GM18907 (cell line): Measurements from ENCODE around the gene CLSTN2.

Source experiments
- ATAC-seq: cut with Tn5 transposase; IDR thresholded peaks from one replicate; pipeline ENCODE4 v1.9.1; 2021; ENCODE audit warnings: mild to moderate bottlenecking, moderate library complexity; ENCODE audit not compliant: unreplicated experiment

CLSTN2 gene

DNA sequence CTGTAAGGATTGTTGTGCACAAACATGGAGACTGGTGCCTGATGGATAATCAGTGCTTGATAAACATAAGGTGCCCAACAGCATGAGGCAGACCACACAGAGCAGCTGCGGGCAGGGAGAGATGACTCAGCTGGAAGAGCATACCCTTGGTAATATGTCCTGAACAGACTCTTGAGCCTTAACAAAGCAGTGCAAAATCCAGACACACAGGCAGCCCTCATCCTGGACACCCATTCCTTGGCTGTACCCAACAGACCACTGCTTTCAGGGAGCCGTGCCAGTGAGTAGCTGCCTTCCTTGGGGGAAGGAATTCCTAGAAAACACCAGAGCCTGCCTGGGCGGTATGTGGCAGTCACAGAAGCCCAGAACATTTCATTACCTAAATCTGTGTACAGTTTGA lies 156.2 kb downstream of the CLSTN2 start:
- no peak for ATAC-seq

DNA sequence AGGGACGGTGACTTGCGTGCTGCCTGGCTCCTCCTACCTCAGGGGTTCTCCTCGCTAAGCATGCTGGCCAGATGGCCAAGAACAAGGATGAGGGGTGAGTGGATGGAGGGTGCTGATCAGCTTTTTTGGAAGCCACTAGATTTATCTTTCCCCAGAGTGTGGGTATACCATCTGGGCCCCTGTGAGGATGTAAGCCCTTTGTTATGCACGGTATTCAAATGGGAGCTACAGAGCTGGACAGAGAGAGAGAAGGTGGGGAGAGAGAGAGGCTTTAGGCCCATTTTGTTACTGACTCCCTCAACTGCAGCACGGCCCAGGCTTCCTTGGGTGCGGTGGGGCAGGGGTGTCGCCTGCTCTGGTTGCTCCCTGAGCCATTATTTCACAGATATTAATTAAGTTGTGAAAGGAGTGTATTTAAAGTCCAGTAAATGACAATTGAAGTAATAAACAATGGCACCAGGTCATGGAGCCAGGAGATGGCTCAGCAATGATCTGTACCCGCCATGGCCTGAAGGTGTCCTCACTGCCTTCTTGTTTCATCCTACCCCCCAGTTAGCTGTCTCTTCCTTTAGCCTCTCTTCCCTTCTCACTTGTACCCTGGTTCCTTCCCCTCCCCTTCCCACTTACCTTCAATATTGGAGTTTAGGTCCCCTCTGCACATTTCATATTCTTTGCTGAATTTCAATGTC lies 158.0 kb downstream of the CLSTN2 start:
- no peak for ATAC-seq

DNA sequence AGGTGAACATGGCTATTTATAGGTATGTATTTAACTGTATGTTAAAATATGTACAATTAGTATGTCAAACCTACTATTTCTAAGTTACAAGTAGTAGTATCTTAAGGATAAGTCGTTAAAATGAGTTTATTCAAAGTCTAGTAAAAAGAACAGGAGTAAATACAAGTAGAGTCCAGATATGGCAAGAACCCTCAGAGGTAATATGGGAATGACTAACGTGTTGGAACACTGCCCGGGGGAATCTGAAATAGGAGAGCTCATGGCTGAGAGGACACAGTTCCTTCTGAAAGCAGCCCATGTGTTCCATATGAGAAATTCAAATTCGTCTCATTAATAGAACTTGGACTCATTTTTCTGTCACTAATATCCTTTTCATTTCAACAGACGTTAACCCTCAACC lies 158.8 kb downstream of the CLSTN2 start:
- no peak for ATAC-seq

DNA sequence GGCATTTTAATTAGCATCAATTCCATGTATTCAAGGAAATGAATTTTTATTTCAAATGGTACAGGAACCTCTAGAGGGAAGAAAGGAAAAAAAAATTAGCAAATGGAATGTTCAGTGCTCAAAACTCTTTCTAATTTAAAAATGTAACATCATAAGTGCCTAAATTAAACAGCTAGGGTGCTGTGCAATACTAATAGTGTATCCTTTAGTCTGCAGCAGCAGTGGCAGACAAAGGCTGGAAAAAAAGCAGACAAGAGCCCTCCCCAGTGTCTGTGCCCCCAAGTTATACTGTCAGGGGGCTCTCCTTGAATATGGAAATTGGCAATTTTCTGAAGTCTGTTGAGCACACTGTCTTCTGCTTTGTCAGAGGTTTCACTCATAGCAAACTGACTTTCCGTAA lies 159.5 kb downstream of the CLSTN2 start:
- ATAC-seq, result no peak

DNA sequence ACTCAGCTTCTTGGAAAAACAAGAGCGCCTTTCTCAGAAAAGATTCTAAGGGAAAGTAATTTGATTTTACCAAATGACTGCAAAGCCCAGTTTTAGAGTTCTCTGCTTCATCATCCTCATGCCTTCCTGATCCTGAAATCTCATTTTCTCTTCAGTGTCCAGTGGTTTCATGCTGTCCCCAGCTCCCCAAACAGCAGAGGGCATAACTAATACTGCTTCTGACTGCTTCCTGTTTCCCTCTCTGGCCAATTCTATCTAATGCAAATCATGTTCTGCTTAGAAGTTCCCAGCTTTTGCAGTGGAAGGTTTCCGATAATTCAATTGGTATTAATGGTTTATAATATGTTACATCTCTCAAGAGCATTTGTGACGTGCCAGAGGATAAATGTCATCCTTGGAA lies 161.1 kb downstream of the CLSTN2 start:
- ATAC-seq, result no peak

DNA sequence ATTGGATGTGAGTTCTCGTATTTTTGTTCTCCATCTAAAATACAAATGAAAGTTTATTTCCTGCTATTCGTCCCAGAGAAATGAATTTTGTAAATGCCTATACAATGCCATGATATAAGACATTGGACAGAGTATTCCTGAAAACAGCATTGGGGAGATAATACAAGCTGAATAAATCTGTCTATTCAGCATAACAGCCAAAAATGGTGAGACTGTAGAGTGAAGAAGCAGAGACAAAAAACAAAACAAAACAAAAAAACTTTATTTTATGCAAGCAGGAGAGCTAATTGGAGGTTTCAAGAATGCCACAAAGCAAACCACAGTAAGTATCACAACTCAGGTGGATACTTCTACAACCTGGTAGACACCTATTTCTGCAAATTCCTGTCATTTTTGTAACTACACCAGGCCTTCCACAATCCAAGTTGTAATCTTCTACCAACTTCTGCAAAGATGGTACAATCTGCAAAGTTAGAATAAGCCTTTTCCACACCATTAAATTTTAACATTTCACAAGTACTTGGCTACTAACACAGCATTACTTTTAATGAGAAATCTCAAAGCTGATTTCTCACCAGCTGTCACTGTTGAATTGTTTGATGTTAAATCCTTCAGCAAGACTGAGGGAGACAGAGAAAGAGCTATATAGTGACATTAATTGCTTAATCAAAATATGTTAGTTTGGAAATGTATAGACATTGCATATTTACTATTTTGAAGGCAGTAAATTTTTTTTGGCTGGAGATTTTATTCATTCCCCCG lies 163.1 kb downstream of the CLSTN2 start:
- ATAC-seq, result no peak

DNA sequence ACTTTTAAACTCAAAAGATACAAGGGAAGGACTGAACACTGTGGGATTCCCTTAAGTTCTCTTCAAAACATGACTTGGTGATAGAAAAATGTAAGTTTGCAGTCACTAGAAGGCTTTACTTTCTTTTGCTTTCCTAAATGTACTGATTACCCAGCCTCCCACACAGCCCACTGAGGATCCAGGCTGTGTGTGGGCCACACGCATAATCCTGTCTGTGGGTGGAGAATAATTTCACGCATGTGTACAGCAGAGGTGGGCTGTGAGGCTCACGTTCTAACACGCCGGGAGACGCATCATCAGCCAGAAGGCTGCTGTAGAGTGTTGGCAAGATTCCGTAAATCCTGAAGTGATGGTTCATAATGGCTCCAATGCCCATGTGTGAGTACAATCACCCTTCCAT lies 165.5 kb downstream of the CLSTN2 start:
- no peak for ATAC-seq

DNA sequence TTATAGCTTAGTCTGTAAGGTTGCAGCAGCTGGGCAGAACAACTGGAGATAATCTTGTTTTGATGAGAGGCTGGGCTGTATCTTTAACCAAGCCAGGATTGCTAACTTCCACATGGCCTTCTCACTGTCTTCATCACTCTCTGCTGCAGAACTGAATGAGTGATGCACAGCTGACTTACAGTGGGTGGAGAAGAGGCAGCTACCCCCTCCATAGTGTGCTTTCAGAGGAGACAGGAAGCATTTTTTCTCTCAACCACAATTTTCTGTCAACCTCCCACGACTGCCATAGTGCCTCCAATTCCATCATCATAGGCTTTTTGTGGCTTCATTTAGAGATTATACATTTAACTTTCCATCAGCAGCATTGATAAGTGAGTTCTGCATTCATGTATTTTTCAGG lies 168.2 kb downstream of the CLSTN2 start:
- ATAC-seq, result no peak

DNA sequence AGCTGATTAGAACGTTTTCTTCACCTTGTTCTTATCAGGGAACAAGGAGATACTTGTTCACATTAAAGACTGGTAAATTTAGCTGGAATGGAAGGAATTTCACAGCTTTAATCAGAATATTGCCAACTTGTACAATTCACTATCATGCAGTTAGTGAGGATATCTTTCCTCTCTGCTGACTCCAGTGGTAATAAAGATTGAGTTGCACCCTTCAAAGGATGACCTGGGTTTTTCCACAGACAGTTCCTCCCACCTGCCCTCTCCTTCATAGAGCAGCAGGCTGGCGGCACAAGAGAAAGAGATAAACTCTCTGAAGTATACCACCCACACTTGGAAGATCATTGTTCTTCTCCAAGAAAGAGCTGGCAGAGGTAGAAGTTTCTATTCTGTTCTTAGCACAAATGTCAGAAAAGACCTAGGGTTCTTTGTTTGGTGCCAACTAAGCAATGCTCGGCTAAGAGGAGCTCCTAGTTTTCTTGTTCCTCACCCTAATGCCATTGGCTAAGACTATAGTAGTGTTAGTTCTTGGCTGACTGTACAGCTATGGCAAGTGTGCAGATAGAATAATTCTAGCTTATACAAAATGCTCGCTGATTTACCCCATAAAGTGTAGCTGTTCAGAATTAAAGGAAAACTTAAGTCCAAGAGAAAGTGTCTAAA lies 169.1 kb downstream of the CLSTN2 start:
- ATAC-seq, result no peak

DNA sequence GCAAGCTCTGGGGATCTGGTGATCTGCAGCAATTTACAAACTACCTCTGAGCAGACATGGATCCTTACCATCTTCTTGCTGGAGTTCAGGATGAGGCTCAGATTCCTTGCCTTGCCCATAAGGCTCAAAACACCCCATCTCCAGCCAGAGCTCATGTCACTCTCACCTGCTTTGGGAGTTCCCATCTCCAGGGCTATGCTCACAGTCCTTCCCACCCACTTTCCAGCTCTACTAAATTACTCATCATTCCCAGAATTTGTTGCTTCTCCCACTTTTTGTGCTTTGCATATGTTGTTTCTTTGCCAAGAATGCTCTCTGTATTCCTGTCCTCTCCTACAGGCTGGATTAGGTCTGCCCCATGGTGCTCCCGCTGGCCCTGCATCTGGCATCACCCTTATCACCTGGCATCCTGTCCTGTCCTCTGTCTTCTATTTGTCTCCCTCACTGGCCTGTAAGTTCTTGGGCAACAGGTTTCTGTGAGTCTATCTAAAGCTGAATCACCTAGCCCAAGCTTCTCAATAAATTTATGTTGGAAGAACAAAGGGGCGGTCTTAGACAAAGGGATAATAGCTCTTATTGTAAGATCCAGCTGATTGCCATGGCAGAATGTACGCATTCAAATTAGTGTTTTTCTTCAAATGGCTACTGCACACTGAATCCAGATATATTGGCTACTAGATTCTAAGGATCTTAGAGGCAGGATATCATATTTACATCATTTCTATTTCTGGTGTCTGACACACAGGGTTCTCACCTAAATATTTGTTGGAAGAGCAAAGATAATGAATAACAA lies 179.2 kb downstream of the CLSTN2 start:
- ATAC-seq, result no peak

DNA sequence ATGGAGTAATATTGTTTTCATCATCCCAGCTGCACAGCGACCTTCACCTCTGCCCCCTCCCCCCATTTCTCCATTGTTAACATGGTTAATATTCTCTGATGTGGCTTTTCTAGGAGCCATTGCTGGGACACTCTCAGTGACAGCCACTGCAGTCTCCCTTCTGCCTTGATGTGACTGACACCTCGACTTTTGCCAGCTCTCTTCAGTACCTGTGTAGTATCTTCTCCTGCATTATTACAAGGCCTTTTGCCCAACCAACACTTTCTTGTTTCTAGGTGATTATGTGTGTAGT lies 179.8 kb downstream of the CLSTN2 start:
- no peak for ATAC-seq

DNA sequence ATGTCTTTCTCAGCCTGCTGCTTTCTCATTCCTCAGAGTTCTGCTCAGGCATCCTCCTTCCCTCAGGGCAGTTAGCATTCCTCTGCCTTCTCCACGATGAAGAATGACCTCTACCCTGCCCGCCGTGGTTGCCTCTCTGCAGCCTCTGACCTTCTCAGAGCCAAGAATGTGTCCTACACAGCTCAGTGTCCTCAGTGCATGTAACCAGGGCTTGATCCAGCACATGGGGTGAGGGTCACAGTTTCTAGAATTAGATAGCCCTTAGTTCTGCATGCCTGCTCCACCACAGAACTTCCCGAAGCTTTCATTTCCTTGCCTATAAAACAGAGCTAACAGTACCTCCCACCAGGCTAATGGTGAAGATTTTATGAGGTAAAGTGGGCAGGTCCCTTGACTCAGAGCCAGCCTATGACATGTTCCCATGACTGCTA lies 182.1 kb downstream of the CLSTN2 start:
- no peak for ATAC-seq

DNA sequence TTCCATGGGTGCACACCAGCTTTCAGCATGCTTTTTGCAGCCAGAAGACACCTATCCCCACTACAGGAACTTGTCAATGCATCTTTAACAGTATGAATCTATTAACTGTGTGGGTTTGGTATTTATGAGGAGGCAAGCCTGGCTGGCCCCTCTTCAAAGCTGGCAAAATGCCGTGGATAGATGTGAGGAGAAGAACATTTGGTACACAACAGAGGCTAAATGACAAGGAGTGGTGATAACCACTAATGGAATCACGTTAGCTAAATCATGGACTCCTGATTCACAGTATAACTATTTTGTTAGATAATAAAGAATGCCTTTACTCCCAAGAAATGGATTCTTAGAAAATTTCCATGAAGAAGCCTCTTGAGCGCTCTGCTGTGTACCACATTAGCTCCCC lies 187.2 kb downstream of the CLSTN2 start:
- no peak for ATAC-seq

DNA sequence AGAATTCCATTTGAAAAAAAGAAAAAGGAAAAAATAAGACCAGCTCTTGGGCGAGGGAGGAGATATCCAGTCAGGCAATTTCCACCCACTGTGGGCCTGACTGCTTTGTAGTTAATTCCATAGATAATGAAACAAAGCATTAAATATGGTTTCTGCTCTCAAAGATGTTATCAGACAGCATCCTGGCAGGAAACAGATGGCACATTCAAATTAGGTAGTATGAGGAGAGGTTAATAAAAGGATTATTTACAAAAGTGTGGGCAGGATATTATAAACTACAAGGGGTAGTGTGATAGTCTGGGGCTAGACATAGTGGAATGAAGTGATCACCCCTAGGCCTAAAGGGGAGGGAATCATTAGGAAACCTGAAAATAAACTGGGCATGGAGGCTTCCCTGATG lies 193.2 kb downstream of the CLSTN2 start:
- ATAC-seq, result peak; percentile 19

DNA sequence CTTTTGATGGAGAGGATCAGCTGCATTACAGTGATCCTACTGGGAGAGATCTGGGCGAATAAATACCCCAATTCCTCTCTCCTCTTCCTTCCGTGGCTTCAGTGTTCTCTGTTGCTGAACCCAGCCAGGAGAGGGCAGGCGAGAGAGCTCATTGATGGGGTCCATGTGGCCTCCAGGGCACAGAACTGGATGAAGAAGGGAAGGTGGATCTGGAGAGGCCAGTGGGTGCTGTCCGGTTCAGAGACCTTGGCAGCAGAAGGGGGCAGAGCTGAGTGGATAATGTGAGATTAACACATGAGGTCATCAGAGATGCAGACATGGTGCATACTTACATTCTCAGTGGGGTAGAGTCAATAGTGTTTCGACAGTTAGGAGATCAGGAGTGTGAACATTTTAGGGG lies 193.6 kb downstream of the CLSTN2 start:
- peak; percentile 58 for ATAC-seq

DNA sequence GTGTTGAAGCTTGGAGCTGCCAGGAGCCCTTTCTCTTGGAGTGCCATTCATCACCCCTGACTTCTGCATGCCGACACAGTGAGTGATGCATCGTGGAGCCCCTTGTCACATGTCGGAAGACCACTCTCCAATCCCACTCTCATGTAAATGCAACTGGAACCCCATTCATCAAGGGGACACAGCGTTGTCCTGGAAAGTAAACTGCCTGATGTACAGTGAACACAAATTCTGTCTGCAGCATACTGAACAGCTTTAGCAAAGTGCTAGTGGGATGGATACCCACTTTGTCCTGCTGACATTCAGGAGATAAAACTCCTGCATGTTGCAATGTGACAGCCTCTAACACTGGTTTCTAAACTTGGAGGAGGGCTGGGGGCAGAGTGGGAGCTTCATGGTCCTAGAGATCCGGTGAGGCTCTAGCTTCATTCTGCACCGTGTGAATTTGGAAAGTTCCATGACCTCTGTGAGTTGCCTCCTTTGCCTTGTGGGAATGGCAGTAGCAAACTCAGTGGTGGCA lies 194.8 kb downstream of the CLSTN2 start:
- no peak for ATAC-seq

DNA sequence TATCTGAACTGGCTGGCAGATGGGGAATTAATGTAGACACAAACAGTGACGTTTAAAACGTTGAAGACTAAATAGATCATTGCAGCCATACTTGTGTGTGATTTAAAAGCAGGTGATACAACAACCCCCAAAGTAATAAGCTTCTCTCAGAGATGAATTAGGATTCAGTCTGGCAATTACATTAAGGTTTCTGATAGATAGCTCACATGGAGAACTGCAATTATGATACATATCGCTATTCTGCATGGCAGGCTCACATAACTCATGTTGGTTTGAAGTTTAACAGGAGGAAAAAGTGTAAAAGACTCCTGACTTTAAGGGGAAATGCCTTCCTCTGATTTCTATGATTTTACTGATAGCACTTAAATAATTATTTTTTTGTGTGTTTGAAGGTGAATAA lies 196.9 kb downstream of the CLSTN2 start:
- ATAC-seq, result no peak

DNA sequence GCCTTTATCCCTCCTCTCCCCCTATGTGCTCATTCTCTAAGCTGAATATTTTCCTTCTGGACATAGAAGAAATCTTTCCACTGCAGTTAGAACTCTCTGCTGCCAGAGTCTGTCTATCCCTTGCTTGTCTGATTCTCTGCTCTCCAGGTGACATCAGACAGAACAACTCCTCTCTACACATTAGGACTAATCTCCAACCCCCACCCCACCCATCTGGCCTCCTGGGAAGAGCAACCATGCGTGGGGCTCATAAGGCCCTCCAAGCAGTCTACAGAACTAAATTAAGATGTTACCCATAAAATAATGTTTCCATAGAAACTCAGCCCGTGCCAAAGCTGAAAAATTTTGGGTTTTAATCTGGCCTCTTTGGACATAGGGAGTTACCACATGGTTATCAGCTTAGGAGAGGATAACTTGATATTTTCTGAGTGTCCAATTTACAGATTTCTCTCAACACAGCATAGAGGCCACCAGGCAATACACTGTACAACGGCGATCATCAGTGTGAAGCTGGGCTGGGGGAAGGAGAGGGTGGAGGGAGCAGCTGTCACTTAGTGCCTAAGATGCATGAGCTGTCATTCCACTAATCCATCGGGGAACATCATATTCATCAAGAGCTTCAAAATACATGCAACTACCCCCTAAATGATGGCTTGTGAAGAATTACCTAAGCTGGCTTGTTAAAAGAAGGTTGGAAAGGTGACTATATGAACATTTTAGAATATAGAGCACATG lies 199.4 kb downstream of the CLSTN2 start:
- no peak for ATAC-seq

DNA sequence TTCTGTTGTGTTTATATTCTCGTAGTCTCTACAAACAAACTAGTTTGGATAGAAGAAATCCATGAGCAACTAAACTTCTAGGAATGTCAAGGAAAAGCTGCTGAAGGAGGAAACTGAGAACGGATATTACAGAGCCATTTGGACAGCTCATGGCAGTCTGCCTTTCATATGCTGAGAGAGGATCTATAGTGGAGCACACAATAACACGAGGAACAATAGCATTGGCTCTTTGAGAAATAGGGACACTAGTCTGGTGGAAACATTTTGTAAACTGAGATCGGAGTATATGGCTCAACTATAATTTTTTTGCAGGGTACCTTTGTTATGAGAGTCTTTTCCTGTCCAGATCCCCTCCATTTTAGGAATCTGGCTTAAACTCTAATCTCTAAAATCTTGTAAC lies 200.5 kb downstream of the CLSTN2 start:
- ATAC-seq, result no peak

DNA sequence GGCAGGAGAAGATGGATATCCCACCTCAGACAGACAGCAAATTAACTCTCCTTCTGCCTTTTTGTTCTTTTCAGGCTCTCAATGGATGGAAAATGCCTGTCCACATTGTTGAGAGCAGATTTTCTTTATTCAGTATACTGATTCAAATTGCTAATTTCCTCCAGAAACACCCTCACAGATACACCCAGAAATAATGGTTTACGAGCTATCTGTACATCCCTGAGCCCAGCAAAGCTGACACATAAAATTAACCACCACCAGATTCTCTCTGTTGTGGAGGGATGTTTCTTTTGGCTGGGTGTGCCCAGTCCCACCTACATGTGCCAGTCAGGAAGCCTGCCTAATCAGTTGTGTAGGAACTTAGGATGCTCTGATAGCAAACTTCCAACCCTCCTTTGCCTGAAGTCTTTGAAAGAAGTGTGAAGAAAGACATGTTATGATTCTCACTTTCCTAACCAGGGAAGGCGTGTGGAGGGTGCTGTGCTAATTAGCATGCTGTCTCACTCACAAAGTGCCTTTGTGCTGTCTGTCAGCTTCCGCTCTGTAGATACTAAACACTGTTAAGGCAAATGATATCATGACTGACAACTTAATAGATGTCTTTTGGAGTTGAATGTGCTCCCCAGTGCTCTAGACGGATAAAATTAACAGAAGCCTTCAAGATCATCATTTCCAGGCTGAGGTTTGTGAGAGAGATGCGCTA lies 208.5 kb downstream of the CLSTN2 start:
- no peak for ATAC-seq
